Renal cortex interstitium (tissue), 11 donors: ENCODE results near the gene KISS1R. TPM values are rescaled to one million over a fixed set of nuclear protein-coding genes. Genes with fewer than 3 reads are reported as not detected.
A peak's percentile ranks its signal among the peaks of the same experiment; 100 is the strongest.

ENCODE experiments used
- DNase-seq, 11 donors: peaks; one replicate each; pipeline ENCODE4 v3.0.0-alpha.2; 2013; ENCODE audit warnings: low read depth in 9 of 11, low spot score in 4 of 11; ENCODE audit errors: extremely low read depth in 1 of 11
- polyA plus RNA-seq, 3 donors: library from polyadenylated mRNA; unstranded; fragments of 120-200 nt; gene quantifications; one replicate each; pipeline ENCODE4 v1.2.1, GENCODE V29; 2013; ENCODE audit not compliant: insufficient read length in 3 of 3

Gene KISS1R
- polyA plus RNA-seq, 3 donors, result 0.34 to 1.2 (median 1.1) TPM

GRCh38 chr19:913080-913748 lies 3.9 kb upstream of the KISS1R start, which contains the start of gene R3HDM4:
Gene R3HDM4 (minus strand): TSS chr19:913219. CDS start chr19:913157, 62 bp downstream.
- DNase-seq, result no peak

- no peak for DNase-seq
These were observed 349 bp upstream of the KISS1R start for GRCh38 chr19:916645-917322.

GRCh38 chr19:918152-918437 lies 962 bp downstream of the KISS1R start:
- DNase-seq, result no peak

DNA sequence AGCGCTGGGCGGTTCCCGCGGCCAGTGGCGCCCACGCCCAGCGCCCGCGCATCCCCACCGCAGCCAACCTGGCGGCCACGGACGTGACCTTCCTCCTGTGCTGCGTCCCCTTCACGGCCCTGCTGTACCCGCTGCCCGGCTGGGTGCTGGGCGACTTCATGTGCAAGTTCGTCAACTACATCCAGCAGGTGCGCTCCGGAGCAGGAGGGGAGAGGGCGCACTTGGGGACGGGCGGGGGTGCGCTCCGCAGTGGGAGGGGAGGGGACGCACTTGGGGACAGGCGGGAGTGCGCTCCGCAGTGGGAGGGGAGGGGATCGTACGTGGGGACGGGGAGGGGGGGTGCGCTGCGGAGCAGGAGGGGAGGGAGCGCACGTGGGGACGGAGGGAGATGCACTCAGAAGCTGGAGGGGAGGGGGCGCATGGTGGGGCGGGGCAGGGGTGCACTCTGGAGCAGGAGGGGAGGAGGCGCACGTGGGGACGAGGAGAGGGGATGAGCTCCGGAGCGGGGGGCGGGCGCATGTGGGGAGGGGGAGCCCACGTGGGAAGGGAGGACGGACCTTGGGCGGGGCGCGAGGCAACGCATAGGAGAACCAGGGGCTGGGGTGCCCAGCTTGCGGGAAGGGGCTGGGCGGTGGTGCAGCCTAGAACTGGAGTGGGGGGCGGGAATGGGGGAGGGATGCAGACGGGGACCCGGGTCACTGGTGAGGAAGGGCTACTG lies 1.5 kb downstream of the KISS1R start:
- DNase-seq, result no peak

DNA sequence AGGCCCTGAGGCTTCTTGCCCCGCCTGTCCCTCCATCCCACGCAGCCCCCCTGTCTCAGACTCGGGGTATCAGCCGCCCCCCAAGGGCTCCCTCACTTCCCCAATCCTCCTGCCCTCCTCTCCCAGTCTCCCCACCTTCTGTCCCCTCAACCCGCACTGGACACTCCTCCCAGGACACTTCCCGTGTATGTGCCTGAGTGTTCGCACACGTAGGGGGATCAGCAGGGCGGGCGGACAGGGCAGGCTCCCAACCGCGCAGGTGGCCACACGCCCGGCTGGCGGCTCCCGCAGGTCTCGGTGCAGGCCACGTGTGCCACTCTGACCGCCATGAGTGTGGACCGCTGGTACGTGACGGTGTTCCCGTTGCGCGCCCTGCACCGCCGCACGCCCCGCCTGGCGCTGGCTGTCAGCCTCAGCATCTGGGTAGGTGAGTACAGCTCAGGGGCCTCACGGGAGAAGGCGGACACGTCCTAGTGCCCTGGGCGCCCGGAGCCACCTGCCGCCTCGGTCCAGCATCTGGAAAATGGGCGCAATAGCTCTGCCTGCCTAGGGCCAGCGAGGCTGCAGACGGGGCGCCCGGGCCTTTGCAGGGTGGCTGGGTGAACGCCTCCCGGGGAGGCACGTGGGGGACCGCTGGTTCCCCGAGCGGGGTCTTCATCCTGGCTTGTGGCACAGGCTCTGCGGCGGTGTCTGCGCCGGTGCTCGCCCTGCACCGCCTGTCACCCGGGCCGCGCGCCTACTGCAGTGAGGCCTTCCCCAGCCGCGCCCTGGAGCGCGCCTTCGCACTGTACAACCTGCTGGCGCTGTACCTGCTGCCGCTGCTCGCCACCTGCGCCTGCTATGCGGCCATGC lies 2.3 kb downstream of the KISS1R start:
- DNase-seq, result no peak

DNA sequence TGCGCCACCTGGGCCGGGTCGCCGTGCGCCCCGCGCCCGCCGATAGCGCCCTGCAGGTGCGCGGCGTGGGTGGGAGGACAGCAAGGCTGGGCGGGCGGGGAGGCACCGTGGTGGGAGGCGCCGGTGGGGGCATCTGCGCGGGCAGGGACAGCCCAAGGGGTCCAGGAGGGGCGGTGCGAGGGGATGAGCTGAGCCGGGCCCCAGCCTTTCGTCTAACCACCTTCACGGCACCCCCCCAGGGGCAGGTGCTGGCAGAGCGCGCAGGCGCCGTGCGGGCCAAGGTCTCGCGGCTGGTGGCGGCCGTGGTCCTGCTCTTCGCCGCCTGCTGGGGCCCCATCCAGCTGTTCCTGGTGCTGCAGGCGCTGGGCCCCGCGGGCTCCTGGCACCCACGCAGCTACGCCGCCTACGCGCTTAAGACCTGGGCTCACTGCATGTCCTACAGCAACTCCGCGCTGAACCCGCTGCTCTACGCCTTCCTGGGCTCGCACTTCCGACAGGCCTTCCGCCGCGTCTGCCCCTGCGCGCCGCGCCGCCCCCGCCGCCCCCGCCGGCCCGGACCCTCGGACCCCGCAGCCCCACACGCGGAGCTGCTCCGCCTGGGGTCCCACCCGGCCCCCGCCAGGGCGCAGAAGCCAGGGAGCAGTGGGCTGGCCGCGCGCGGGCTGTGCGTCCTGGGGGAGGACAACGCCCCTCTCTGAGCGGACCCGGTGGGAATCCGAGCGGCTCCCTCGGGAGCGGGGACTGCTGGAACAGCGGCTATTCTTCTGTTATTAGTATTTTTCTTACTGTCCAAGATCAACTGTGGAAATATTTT lies 3.1 kb downstream of the KISS1R start:
- DNase-seq, result no peak

GRCh38 chr19:924553-925086 lies 7.5 kb downstream of the KISS1R start:
- DNase-seq, result no peak

DNA sequence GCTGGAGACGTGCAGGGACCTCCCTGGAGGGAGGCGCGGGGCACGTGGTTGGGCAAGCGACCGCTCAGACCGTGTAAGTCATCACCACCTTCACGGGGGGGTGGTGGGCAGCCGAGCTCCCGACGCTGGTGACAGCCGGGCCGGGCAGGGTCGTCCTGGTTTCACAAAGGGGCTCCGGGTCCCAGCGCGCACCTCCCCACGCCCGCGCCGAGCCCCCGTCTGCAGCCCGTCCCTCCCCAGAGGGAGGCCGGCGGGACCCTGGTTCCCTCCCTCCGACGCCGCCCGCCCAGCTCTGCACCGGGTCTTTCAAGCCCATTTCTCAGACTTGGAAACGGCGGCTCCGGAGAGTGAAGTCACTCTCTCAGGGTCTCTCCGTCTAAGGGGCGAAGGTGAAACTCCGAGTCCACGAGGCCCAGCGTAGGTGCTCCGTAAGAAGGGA lies 8.0 kb downstream of the KISS1R start:
- DNase-seq, result peak in 1 of 11 donors; percentile 70

DNA sequence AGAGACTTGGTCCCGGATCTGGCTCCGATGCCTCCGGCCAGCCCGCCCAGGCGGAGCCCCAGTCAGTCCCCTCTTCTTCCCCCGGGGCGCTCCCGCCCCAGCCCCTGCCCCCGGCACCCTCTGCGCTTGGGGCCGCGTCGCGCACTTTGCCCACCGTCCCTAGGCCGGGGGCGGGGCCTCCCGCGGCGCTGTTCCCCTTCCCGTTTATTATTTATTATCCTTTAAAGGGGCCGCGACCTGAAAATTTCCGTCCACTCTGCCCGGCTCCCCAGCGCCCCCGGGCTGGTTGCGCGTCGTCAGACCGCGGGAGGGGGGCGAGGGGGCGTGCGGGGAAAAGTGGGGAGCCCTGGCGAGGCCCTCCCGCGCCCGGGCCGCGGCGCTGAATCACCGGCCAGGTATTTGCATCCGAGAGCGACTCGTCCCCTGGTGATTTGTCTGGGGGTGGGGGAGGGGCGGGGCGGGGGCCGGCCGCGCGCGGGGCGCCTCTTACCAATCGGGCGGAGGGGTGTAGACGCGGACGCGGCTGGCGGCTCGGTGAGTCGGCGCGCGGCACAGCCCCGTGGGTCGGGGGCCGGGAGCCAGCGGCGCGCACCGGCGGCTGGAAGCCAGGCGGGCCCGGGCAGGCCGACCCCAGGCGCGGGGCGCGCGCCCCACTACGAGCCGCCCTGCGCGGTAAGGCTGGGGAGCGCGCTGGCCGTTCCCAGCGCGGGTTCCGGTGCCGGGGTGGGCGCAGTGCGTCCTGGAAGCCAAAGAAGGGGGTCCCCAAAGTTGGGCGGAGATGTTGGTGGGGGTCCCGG lies 8.6 kb downstream of the KISS1R start, which contains the start of gene ARID3A:
Gene ARID3A (plus strand): TSS at position 510 of the 797 bp plus-strand sequence. CDS start 3,494 bp downstream, outside the sequence.
- DNase-seq, result peak in 8 of 11 donors; percentile 78 to 87 (median 84)

DNA sequence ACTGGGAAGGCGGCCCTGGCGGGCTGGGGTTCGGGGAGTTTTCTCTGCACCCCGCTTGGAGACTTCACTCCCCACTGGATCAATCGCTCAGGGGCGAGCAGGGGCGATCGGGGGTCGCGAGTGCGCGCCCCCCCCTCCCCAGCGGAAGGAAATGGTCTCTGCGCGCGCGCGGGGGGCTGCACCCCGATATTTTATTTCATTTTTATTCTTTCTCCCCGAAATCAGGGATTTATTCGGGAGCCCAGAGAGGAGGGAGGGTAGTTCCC lies 9.1 kb downstream of the KISS1R start:
- DNase-seq, result no peak

- DNase-seq, result no peak
These were observed 9.6 kb downstream of the KISS1R start for GRCh38 chr19:926589-927350.

- no peak for DNase-seq
These were observed 10.2 kb downstream of the KISS1R start for GRCh38 chr19:927351-927779.

- DNase-seq, result no peak
These were observed 10.8 kb downstream of the KISS1R start for GRCh38 chr19:927780-928401.

DNA sequence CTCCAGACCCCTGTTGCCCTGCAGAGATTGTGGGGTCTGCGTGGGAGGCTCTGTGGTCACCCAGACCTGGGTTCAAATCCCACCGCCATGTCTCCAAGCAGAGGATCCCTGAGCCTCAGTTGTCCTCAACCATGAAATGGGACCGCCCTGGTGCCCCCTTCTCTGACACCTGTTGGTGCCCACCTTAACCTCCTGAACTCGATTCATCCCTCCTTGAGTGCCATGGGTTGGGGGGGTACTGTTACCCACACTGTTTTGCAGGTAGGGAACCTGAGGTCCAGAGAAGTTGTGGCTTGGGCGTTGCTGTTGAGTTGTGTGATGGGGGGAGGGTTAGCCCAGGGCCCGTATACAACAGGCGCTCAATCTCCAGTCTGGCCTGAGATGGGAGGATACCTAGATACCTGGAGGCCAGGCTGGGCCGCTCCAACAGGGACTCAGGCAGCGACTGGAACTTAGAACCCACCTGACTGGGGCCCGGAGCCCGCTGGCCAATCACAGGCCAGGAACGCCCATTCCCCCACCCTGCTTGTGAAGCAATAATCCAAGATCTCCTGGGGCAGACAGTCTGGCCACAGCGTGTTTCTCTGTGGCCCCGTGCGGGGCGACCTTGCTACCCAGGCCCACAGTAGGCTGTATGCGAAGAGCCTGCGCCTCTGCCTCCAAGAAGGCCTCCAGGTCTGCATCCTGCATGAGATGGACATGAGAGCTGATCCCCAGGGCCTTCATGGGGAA lies 11.5 kb downstream of the KISS1R start:
- no peak for DNase-seq

DNA sequence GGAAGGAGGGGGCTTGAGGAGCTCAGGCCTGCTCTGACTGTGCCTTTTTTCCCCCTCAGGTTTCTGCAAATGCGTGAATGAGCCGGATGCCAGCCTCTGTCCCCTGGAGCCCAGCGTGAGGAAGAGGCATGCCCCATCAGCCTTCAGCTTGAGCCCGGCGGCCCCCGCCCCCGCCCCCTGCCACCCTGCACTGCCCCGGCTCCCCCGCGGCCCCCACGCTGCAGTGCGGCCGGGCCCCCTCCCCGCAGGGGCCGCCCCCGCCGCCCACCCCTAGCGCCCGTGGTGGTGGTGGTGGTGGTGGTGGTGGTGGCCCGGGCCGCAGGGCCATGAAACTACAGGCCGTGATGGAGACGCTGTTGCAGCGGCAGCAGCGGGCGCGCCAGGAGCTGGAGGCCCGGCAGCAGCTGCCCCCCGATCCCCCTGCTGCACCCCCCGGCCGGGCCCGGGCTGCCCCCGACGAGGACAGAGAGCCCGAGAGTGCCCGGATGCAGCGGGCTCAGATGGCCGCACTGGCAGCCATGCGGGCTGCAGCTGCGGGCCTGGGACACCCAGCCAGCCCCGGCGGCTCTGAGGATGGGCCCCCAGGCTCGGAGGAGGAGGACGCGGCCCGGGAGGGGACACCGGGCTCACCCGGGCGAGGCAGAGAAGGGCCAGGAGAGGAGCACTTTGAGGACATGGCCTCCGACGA lies 12.2 kb downstream of the KISS1R start:
- no peak for DNase-seq
